NCI-H2081 treated with DMSO at 0.1 percent for 48 hours (cell line): ENCODE results near the gene TRMT6.

Source experiments
- DNase-seq: peaks from one replicate; lab custom pipeline; 2025; lab: John Stamatoyannopoulos, UW

TRMT6 gene

GRCh38 chr20:5899444-5899843, 50.9 kb downstream of the TRMT6 start:
- DNase-seq: no peak

DNA sequence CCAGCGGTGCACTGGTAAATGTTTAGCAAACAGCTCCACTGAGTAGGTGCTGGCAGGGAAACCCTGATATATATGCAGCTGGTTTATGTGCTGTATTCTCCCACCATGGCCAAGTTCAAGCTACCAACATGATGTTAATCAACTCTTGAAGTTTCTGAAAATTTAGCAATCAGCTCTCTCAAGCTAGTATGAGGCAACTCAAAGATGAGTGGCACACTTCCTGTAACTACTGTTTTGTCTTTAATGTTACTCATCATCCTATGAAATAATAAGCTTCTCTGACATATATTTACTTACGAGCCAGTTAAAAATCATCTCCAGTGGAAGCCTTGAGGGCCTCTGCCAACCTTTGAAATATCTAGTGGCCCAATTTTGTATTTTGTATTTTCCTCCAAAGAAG, 54.7 kb downstream of the TRMT6 start:
- DNase-seq: no peak

DNA sequence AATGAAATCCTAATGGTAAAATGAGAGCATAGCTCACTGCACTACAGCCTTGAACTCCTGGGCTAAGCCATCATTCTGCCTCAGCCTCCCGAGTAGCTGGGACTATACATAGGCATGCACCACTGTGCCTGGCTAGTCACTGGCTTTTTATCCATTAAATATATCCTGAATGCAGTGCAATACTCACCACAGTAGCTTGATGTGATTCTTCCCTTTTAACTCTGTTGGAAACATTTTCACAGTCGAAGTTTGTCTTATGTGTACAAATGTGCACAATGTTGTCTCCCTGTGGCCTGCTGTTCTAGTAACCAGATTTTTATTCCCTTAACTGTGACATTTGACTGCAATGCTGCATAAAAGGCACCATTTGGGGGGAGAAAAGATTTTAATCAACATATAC, 56.7 kb downstream of the TRMT6 start:
- DNase-seq: no peak

DNA sequence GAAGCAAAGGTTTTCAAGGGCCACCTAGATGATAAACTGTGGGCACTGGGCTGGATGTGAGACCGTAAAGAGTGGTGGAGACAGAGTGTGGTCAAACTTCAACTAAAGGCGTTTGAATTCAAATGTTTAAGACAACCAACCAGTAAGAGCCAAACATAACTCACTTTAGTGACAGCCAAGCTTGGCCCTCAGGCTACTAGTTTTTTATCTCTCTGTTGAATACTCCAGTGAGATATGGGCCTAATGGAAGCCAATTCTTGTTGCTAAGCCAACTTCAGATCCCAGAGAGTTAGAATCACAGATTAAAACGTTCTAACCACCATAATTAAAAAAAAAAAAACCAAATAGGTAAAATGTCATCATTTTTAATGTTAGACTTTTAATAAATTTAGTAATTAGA, 57.3 kb downstream of the TRMT6 start:
- no peak for DNase-seq

DNA sequence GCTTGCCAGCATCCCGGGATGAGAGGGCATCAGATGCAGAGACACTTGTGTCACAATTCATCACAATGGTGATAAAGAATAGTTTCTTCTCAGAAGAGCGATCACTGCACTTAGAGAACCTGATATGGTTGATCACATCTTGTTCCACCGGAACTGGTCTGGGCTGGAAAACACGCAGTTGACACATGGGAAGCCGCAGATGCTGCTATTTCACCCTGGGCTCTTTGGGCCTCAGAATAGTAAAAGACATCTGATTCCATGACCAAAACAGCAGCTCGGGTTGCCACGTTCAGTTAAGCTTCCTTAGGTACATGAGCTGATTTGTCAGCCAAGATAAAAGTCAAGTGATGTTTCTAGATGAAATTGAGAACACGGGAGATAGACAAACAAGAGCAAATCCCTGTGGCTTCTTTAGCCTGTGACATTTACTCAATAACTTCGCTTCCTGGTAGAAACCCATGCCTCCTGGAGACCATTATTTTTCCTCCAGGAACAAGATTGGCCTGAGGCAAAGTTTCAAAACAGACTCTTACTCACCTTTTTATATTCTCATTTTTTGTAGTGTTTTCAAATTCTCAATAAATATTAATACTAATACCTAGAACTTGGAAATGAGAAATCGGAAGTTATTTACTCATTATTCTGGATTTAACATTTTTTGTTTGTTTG, 59.4 kb downstream of the TRMT6 start:
- no peak for DNase-seq

- DNase-seq: no peak
Measured at GRCh38 chr20:5888041-5888440, 62.3 kb downstream of the TRMT6 start.

GRCh38 chr20:5887386-5887785, 62.9 kb downstream of the TRMT6 start:
- no peak for DNase-seq
